Measurements from ENCODE around the gene MYO6.
"Not testable (repeated sequence)": the region's sequence is repeated elsewhere in the genome, so short reads cannot be mapped to it uniquely, and the experiment has no call there.

DNA sequence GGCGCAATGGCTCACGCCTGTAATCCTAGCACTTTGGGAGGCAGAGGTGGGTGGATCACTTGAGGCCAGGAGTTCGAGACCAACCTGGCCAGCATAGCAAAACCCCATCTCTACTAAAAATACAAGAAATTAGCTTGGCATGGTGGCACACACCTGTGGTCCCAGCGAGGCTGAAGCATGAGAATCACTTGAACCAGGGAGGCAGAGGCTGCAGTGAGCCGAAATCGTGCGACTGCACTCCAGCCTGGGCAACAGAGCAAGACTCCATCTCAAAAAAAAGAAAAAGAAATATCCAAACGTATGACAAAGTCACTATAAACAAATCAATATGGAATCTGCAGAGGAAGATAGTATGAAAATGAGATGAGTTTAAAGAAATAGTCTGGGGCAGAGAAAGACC lies 18.0 kb upstream of the MYO6 start:
- TF ChIP-seq, protein P1, sequence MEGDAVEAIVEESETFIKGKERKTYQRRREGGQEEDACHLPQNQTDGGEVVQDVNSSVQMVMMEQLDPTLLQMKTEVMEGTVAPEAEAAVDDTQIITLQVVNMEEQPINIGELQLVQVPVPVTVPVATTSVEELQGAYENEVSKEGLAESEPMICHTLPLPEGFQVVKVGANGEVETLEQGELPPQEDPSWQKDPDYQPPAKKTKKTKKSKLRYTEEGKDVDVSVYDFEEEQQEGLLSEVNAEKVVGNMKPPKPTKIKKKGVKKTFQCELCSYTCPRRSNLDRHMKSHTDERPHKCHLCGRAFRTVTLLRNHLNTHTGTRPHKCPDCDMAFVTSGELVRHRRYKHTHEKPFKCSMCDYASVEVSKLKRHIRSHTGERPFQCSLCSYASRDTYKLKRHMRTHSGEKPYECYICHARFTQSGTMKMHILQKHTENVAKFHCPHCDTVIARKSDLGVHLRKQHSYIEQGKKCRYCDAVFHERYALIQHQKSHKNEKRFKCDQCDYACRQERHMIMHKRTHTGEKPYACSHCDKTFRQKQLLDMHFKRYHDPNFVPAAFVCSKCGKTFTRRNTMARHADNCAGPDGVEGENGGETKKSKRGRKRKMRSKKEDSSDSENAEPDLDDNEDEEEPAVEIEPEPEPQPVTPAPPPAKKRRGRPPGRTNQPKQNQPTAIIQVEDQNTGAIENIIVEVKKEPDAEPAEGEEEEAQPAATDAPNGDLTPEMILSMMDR (IDR thresholded peaks at IDR 0.05; ENCODE audit: borderline replicate concordance, extremely low read depth, low read length, poor library complexity, severe bottlenecking) = not testable (repeated sequence)
- not testable (repeated sequence) for TF ChIP-seq EZH2 (IDR thresholded peaks at IDR 0.05; ENCODE audit: borderline replicate concordance, low read depth, low read length, severe bottlenecking)
